Adrenal gland (tissue), 5 donors: ENCODE results near the gene MCOLN1.

ENCODE experiments used
- CTCF ChIP-seq, 6 experiments: fragments of 450-650 bp in 4 of 6; fragments of 200-600 bp in 2 of 6; sonication (generic) in 1 of 6; IDR thresholded peaks; 1 replicate in 5 of 6; 2 replicates in 1 of 6; pipeline versions ENCODE4 v1.5.1 to v1.8.0; 2016 to 2021; ENCODE audit warnings: antibody characterized with exemption in 6 of 6, mild to moderate bottlenecking in 2 of 6, moderate library complexity in 1 of 6
- POLR2A ChIP-seq, 2 donors: fragments of 450-650 bp; IDR thresholded peaks; one replicate each; pipeline ENCODE4 v1.6.1; 2017; ENCODE audit warnings: antibody characterized with exemption in 2 of 2, mild to moderate bottlenecking in 2 of 2, moderate library complexity in 1 of 2
- donor health status: DM: no; HTN: no; CAD: no.

GRCh38 chr19:7534531-7535046 is 12.2 kb downstream of the MCOLN1 start:
- no peak for TF ChIP-seq CTCF (IDR thresholded peaks at IDR 0.05)
- TF ChIP-seq POLR2A (IDR thresholded peaks at IDR 0.05), result no peak
